Fibroblast of the conjunctiva (primary cell): Measurements from ENCODE around the gene TBC1D2.
"Not testable (repeated sequence)": the region's sequence is repeated elsewhere in the genome, so short reads cannot be mapped to it uniquely, and the experiment has no call there.

Experiments used
- DNase-seq: peaks from one replicate; pipeline ENCODE4 v3.0.0-alpha.2; 2010; ENCODE audit warnings: low read depth

Gene TBC1D2

DNA sequence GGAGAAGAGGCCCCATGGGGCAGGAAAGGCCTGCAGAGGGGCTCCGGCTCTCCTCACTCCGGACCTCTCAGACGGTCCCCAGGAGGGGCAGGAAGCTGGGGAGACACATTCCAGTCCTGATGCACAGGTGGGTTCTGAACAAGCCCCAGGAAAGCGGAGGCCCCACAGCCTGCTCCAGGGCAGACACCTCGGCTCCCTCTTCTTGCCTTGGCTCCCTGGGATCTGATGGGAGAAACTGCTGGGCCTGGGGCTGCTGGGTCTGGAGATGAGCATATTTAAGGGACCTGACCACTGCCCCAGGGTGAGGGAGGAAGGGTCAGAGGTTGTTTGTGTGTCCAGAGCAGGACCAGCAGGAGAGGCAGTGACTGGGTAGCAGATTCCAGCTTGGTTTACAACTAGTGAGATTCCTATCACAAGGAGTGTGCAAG lies 64.3 kb downstream of the TBC1D2 start:
- no peak for DNase-seq

DNA sequence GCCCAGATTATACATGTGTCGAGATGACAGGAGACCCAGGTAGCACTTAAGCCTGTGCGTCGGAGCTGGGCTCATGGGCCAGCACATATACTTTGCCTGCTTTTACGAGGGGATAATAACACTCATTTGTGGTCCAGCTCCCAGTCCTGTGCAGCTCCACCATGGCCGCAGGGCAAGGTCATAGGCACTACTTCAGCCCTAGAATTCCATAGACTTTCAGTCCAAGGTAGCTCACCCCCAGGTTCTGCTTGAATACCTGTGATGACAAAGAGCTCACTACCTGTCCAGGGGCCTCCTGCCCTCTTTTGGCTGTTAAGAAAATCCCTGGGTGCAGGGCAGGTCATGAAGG lies 64.7 kb downstream of the TBC1D2 start:
- no peak for DNase-seq

DNA sequence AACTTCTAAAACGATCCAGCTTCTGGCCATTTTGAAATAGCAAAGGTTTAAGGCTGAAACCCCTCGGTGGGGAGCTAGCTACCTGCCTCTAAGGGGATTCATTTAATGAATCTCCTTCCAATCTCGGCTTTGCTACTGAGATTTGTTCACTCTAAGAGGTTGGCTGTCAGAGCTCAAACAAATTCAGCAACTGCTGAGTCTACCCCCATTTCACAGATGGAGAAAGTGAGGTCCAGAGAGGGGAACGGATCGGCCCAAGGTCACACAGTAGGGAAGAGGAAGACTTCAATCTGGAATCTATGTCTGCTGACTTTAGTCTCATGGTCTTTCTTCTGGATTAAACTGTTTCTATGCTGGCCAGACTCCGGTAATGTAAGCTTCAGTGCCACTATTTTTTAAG lies 66.0 kb downstream of the TBC1D2 start:
- no peak for DNase-seq

DNA sequence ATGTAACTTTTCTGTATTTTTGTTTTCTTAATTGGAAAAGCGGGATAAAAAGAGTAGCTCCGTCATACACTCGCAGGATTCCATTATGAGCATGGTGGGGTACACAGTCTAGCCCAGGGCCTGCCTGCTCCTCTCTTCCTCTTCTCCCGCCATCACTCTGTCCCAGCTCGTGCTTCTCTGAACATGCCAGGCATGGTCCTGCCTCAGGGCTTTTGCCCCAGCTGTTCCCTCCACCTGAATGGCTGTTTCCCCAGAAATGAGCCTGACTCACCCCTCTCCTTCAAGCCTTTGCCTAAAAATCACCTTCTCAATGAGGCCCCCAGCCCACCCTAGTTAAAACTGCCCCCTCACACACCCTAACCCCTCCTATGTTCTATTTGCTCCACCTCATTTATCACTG lies 67.5 kb downstream of the TBC1D2 start:
- DNase-seq, result no peak

DNA sequence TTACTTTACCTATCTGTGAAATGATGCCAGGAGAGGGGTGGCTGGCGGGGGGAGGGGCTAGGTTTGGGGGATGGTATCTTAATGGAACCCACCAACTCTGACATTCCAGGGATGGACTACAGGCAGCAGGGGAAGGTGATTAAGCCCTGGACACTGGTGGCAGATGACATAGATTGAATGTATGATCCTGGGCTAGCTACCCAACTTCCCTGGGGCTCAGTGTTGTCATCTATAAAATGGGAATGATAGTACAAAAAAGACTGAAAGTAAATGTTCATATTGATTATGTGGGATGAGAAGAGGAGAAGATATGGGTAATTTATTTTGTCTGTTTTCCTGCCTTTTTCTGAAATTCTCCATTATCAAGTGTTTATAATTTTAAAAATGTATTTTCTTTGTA lies 69.2 kb downstream of the TBC1D2 start:
- no peak for DNase-seq

DNA sequence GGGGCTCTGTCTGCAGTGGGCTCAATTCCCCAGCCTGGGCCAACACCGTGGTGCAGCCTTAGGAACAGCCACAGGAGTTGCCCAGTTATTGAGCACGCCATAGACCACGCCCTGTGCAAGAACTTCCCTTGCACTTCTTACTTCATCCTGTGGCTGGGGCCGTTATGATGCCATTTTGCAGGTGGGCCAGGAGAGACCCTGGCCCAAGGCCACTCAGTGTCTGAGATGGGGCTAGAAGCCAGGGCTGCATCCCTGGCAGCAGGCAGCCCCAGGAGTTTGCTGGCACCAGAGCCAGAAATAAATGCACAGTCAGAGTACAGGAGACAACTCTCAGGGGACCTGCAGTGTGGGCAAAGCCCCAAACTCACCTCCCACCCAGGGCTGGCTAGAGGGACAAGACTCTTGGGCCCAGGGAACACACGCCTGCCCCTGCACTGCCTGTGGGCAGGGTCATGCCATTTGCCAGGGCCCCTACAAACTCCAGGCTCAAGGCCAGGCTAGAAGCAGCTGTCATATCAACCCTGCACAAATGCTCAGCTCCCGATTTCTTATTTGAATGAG lies 69.8 kb downstream of the TBC1D2 start:
- DNase-seq, result no peak

DNA sequence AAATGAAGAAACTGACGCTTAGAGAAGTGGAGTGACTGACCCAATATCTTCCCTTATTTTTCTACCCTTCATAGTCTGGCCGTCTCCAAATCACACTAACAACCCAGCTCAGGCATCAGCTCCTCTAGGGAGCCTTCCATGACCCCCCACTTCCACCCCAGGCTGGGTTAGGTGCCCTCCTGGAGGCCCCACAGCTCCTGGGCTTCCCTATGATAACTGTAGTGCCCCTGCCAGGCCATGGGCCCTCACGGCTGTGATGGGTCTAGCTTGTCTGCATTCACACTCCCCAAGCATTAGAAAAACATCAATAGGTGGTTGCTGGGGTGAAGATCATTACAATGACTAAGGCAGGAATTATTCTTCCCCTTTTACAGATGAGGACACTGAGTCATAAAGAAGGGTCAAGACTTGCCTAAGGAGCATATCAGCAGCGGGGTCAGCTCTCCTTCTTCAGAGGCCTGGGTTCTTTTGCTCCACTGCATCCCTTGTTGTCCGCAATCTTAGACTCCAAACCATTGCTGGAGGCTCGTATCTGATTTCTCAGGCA lies 70.4 kb downstream of the TBC1D2 start:
- no peak for DNase-seq

DNA sequence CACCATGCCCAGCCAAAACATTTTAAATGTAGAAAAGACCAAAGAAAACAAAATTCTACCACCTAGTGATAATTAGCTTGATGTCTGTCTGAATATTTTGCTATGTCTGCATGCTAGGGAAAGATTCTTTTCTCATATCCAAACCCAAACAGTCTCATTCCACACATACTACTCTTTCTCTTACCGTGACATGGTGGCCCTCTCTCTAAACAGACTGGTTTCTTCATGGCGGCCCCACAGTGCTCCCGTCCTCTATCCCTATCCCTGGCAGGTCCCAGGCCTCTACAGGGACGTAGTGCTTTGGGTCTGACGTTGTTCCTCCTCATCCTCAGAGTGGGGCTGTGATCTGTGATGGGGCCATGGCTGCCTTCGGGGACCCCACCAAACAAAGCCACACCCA lies 71.1 kb downstream of the TBC1D2 start:
- DNase-seq, result no peak

DNA sequence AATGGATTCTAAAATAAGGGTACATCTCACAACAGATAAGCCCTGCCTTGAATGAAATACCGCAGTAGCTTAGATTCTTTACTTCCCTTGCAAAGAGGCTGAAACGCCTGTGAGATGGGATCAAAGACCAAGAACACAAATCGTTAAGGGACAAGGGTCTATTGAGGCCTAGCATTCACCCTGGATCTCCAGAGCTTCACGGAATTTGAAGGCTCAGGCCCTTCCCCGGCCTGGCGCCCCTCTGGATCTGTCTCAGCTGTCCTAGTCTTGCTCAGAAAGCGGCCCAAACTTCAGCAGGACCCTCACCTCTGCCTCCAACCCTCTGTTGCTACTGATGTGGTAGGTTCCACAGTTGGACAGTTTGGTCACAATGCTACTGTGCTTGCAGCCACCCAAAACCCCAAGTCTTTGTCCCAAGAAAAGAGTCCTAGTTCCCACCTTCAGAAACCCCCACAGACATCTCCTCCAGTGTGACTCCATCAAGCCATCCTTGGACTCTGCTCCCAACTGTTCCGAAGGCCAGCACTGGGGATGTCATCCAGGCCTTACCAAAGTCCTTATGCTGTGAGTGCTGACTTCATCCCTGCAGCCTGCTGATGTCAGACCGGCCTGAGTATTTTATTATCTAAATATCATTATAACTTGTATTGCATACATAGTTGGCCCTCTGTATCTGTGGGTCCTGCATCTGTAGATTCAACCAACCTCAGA lies 72.4 kb downstream of the TBC1D2 start:
- DNase-seq, result no peak

DNA sequence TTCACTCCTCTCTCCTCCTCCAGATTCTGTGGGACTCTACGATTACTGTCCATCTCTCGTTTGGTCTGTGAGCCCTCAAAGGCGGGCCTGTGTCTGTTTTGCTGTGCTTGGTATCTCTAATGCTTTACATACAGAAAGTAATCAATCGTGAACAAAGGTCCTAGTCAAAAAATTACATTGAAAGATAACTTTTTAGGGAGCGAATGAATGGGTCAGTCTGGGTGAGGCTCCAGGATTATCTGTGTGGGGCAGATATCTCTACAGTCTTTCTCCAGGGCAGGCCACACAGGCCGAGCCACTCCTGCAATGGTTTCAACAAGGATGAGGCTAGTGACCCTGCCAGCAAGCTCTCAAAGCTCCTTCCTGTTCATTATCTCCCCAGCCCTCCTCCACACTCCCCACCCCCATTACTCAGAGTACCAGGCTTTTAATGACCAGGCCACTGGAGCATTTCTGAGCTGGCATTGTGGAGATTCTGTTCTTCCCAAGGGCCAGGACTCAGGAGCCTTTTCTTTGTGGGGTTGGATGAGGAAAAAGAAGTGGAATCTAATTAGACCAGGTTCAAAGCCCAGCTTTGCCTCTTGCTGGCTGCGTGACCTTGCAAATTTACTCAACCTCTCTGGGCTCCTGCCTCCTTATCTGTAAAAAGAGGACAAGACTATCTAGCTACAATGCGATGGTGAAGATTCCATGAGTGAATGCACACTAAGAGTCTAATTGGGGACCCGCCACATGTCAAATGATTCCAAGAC lies 73.2 kb downstream of the TBC1D2 start:
- DNase-seq, result no peak

DNA sequence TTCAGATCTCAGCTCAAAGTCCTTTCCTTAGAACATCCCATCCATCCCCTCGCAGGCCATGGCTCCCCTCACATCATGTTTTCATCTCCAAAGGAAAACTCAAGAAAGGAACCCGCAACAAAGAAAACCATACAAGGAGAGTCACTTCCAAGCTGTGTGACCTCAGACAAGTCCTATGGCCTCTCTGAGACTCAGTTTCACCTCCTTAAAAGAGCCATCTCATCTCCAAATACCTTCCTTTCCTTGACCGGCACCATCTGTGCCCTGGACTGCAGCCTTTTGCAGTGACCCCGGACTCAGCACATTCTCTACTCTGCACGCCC lies 73.7 kb downstream of the TBC1D2 start:
- no peak for DNase-seq

DNA sequence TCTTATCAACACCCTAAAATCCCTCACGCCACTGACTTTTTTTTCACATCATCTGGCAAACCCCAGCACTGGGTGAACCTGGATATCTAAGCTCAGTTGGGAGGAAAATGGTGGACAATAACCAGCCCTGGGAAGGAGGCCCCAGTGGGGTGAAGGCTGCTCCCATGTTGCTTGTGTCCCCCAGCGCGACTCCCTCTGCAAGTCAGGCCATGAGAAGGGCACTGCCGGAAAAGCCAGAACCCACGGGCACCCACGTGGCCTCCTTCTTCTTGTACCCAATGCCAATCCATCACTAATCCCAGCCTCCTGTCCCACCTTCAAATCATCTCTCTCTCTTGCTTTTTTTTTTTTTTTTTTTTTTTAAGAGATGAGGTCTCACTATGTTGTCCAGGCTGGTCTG lies 74.5 kb downstream of the TBC1D2 start:
- no peak for DNase-seq

DNA sequence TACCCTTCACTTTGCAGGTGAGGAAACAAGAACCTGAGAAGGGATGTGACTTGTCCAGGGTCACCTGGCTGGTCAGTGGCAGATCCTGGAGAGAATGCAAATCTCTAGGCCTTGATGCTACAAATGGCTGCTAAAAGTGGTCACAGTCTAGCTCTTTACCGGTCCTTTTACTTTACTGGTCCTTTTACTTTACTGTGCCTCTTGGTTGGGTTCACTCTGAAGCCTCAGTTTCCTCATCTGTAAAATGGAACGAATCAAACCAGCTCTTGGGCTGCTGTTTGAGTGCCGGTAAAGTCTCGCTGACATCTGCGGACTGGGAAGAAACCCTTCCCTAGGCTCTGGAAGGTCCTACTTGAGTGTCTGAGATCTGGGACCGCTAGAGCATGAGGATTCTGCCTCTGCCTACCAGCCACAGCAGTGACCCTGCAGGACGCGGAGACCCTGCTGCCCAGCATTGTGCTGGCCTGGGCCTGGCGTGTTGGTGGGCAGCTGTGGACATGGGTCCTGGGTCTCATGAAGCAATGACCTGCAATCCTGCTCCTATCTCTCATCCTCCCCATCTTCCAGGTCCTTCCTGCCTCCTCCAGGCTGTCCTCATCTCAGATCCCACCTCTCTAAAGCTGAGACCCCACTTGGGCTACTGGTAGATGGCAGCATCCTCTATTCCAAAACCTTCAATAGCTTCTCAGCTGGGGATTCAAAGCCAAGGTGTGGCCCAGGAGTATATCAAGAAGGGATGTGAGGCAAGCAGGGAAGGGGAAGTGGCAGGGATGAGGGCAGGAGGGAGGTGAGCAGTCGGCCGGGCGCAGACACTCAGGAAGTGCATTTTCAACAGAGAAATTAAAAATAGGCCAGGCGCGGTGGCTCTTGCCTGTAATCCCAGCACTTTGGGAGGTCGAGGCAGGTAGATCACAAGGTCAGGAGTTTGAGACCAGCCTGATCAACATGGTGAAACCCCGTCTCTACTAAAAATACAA lies 76.3 kb downstream of the TBC1D2 start:
- no peak for DNase-seq

DNA sequence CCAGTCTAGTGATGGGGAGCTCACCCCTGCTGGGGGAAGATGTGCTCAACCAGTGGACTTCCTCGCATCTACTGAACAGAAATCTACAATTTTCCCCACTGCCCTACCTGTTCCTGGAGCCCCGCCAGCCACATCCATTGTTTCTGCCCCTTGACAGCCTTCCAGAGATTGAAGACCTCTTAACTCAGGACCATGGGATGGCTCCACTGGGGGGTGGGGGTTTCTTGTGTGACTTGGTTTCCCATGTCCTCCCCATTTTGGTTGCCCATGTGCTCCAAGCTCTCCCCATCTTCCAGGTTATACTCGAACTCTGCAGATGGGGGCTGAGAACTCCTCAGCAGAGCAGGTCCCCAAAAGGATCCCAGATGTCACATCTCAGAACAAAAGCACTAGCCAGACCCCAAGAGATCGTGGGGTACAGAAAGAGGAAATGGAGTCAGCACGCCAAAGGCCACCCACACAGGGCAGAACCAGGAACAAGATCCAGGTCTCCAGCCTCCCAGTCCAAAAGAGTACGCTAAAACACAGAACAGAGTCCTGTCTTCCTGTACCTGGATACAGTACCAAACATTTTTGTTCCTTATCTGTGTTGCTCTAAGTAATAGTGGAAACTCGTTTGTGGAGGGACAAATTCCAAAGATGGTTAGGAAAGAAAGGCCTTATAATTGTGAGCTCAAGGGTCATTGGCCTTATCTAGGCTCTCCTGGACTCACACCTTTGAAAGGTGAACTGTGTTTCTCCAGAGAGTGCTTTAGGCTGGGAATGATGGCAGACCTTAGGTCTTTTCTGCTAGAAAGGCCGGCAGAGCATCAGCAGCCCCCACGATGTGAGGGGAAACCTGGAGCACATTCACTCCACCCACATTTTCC lies 78.8 kb downstream of the TBC1D2 start:
- no peak for DNase-seq

DNA sequence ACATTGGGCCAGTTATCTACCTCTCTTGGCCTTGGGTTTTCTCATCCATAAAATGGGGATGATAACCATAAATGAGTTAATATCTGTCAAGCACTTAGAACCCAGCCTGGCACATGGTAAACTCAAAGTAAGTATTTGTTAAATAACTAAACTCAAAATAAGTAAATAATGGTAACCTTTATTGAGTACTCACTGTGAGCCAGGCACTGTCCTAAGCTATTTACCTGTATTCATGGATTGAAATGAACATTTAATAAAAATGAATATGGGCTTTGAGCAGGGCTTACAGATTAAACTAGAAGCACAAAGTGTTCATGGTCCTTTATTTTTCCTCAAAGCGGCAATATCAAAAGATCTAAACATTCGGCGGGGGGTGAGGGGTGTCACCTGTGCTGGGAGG lies 79.7 kb downstream of the TBC1D2 start:
- no peak for DNase-seq

DNA sequence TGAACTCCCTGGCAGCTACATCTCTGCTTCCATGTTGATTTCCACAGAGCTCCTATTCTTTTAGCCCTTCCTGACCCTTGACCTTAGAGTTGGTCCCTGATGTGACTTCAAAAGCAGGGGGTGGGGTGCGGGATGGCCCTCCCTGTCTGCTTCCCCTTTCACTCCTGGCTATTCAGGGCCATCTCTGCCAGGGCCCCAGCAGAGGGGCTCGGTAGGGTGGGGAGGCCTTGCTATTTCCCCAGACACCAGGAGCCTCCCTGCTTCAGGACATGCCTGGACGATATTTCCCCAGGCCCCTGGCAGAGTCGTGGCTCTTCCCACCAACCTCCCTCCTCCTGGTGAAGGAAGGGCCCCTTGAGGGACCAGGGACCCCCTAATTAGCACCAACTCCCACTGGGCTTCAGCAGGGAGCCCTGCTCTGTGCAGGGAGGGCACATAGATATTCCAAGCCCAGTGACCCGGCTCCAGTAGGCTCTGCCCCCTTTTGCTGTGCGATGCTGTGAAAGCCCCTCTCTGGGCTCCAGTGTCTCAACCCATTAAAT lies 80.3 kb downstream of the TBC1D2 start:
- DNase-seq, result no peak

DNA sequence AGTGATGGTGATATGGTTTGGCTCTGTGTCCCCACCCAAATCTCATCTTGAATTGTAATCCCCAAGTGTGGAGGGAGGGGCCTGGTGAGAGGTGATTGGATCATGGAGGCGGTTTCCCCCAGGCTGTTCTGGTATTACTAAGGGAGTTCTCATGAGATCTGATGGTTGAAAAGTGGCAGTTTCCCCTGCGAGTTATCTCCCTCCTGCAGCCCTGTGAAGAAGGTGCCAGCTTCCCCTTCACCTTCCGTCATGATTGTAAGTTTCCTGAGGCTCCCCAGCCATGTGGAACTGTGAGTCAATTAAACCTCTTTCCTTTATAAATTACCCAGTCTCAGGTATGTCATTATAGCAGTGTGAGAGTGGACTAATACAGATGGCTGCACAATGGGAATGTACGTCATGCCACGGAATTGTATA lies 80.9 kb downstream of the TBC1D2 start:
- DNase-seq, result not testable (repeated sequence)

DNA sequence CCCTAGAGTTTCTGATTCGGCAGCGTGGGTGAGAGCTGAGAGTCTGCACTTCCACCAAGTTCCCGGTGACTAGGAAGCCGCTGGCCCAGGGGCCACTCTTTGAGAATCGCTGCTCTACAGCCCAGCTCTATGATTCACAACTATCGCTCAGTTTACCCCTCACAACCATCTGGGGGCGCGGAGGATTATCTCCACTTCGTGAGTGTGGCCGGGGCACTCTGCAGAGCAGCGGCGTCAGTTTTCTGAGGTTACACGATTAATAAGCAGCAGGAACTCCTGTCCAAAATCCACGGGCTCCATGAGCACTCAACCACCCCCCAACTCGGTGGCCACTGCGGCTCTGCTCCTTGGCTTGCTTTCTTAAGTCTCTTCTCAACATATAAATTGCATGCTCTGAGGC lies 82.3 kb downstream of the TBC1D2 start:
- no peak for DNase-seq

DNA sequence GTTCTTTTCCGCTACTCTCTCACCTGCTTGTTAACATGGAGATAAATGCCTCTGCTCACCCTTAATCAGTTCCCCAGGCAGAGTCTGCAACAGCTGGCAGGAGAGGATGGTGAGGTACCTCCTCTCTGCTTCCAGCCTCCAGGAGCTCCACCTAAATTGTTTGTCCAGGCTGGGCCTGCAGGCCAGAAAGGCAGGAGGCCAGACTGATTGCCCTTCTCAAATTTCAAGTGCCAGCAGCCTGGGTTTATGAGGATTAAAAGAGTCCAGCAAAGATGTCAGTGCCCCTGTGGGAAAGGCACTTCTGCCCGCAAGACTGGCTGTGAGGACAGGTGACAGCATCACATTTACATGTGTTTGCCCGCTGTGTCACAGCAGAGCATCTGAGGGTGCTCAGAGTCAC lies 82.8 kb downstream of the TBC1D2 start:
- DNase-seq, result no peak

DNA sequence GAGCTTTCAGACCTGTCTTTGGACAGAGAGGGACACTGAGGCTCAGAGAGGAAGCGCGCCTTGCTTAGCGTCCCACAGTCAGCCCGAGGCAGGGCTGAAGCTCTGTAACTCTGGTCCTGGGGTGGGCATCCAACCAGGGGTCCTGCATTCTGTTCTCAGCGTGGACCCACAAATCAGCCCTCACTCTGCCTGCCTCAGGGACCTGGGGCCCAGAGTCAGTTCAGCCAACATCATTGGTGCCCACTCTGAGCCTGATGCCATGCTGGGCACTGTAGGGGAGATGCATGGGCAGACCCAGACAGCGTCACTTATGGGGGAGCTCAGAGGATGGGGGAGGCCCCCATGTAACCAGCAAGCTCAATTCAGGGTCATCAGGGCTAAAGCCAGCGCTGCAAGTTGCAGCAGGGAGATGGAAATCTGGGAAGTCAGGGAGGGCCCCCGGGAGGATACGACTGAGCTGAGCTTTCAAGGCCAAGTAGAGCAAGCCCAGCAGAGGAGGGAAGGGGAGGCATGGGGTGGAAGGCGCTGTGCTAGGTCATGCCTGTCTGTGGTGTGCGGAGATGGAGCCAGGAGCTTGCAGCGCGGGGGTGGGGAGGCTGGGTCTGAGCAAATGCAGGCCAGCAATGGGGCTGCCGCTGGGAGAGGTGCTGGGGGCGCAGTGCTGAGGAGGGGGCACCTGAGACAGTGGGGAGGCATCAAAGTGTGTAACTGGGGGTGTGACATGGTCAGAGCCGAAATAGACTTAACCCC lies 84.1 kb downstream of the TBC1D2 start:
- DNase-seq, result no peak
